PFSK-1 (cell line): ENCODE measurements around the gene R3HCC1L.

ENCODE experiments used
- FOXP2 ChIP-seq: optimal IDR thresholded peaks from 2 replicates; pipeline ENCODE3; 2011; ENCODE audit warnings: borderline replicate concordance, control low read depth, inconsistent platforms; ENCODE audit not compliant: insufficient read depth; ENCODE audit errors: extremely low read length, extremely low read depth
- POLR2AphosphoS5 ChIP-seq: IDR thresholded peaks from 2 replicates; pipeline ENCODE4 v1.6.1; 2012; ENCODE audit warnings: low read depth, mild to moderate bottlenecking, control low read depth, low read length, moderate library complexity
- SIN3A ChIP-seq: IDR thresholded peaks from 2 replicates; pipeline ENCODE4 v1.6.1; 2012; ENCODE audit warnings: mild to moderate bottlenecking, low read length, moderate library complexity, borderline replicate concordance; ENCODE audit not compliant: insufficient read depth
- TAF1 ChIP-seq: IDR thresholded peaks from 2 replicates; pipeline ENCODE4 v1.6.1; 2012; ENCODE audit warnings: low read length, control low read depth, borderline replicate concordance; ENCODE audit not compliant: insufficient read depth
- TF ChIP-seq, protein P1 (sequence below), 2 experiments: IDR thresholded peaks; 2 replicates each; pipeline versions ENCODE4 v1.6.1 to v1.8.0; 2011 to 2012; ENCODE audit warnings: low read depth in 2 of 2, low read length in 2 of 2, control low read depth in 1 of 2, inconsistent platforms in 1 of 2, mild to moderate bottlenecking in 1 of 2, moderate library complexity in 1 of 2; ENCODE audit not compliant: insufficient read depth in 1 of 2

GRCh38 chr10:98205351-98205750 lies 70.9 kb downstream of the R3HCC1L start:
- TF ChIP-seq, protein P1, sequence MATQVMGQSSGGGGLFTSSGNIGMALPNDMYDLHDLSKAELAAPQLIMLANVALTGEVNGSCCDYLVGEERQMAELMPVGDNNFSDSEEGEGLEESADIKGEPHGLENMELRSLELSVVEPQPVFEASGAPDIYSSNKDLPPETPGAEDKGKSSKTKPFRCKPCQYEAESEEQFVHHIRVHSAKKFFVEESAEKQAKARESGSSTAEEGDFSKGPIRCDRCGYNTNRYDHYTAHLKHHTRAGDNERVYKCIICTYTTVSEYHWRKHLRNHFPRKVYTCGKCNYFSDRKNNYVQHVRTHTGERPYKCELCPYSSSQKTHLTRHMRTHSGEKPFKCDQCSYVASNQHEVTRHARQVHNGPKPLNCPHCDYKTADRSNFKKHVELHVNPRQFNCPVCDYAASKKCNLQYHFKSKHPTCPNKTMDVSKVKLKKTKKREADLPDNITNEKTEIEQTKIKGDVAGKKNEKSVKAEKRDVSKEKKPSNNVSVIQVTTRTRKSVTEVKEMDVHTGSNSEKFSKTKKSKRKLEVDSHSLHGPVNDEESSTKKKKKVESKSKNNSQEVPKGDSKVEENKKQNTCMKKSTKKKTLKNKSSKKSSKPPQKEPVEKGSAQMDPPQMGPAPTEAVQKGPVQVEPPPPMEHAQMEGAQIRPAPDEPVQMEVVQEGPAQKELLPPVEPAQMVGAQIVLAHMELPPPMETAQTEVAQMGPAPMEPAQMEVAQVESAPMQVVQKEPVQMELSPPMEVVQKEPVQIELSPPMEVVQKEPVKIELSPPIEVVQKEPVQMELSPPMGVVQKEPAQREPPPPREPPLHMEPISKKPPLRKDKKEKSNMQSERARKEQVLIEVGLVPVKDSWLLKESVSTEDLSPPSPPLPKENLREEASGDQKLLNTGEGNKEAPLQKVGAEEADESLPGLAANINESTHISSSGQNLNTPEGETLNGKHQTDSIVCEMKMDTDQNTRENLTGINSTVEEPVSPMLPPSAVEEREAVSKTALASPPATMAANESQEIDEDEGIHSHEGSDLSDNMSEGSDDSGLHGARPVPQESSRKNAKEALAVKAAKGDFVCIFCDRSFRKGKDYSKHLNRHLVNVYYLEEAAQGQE (IDR thresholded peaks at IDR 0.05; ENCODE audit: insufficient read depth in 1 of 2, low read depth in 2 of 2, low read length in 2 of 2), result no peak
- TF ChIP-seq POLR2AphosphoS5 (no peak), SIN3A (no peak), TAF1 (no peak), FOXP2 (no peak)
